Fibroblast of pulmonary artery (primary cell): ENCODE measurements around the gene C1RL.

ENCODE experiments used
- DNase-seq: peaks from one replicate; pipeline ENCODE4 v3.0.0-alpha.2; 2010; ENCODE audit warnings: low read depth
- H3K4me3 ChIP-seq: replicated peaks from 2 replicates; pipeline ENCODE4 v1.5.1; 2011; ENCODE audit warnings: low read depth, mild to moderate bottlenecking, control low read depth, low read length, moderate library complexity
- CTCF ChIP-seq: IDR thresholded peaks from 2 replicates; pipeline ENCODE4 v1.5.1; 2011; ENCODE audit warnings: mild to moderate bottlenecking, control low read depth, low read length, inconsistent platforms; ENCODE audit errors: missing control alignments

C1RL gene

GRCh38 chr12:7046383-7047105 is 62.5 kb downstream of the C1RL start:
- no peak for DNase-seq
- H3K4me3 ChIP-seq: no peak overlapping the region

GRCh38 chr12:7045913-7046312 is 63.1 kb downstream of the C1RL start:
- no peak for DNase-seq
- no peak for TF ChIP-seq CTCF
- H3K4me3 ChIP-seq: no peak overlapping the region

More at GRCh38 chr12:7046383-7047105, 62.5 kb downstream of the C1RL start:
- no peak for TF ChIP-seq CTCF
